ENCODE data around the gene TPRG1L.
A peak's percentile ranks its signal among the peaks of the same experiment; 100 is the strongest.
"Not testable (repeated sequence)": the region's sequence is repeated elsewhere in the genome, so short reads cannot be mapped to it uniquely, and the experiment has no call there.

TPRG1L gene

DNA sequence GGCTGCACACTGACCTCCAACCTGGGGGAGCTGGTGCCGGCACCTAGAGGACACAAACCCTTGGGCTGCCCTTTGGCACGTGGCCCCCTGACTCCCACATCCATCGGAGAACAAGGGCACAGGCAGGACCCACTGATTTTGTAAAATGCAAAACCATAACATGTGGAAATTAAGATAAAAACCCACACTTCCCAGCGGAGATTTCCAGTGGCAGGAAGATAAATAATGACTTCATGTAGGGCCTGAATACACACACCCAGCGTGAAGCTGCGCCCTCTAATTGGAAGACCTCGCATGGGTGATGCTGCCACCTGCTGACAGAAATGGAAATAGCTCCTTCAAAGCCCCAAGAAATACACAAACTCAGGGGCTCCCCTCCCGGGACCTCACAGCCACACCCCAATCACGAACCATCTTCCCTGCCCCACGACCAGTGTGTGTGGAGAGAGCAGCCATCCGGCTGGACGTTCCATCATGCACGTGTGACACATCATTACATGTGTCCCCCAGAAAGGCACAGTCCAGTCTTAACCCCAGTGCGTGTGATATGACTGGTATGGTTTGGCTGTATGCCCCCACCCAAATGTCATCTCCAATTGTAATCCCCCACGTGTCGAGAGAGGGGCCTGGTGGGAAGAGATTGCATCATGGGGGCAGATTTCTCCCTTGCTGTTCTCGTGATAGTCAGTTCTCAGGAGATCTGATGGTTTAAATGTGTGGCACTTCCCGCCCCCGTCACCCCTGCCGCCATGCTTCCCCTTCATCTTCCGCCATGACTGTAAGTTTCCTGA is 5.7 kb upstream of the TPRG1L start:
- CTCF ChIA-PET: interaction anchor here (0.6 to 6.4 kb wide), 35 partner anchors 9 to 1237 kb away, joined by 3 to 71 read pairs (median 4); no protein-coding TSS in a partner anchor
- POLR2A ChIA-PET: no interaction called here
- TF ChIP-seq, protein P1, sequence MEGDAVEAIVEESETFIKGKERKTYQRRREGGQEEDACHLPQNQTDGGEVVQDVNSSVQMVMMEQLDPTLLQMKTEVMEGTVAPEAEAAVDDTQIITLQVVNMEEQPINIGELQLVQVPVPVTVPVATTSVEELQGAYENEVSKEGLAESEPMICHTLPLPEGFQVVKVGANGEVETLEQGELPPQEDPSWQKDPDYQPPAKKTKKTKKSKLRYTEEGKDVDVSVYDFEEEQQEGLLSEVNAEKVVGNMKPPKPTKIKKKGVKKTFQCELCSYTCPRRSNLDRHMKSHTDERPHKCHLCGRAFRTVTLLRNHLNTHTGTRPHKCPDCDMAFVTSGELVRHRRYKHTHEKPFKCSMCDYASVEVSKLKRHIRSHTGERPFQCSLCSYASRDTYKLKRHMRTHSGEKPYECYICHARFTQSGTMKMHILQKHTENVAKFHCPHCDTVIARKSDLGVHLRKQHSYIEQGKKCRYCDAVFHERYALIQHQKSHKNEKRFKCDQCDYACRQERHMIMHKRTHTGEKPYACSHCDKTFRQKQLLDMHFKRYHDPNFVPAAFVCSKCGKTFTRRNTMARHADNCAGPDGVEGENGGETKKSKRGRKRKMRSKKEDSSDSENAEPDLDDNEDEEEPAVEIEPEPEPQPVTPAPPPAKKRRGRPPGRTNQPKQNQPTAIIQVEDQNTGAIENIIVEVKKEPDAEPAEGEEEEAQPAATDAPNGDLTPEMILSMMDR (IDR thresholded peaks at IDR 0.05; ENCODE audit: control extremely low read depth, extremely low read depth, low read depth, missing control alignments): peak; percentile 82
- peak; percentile 81 for DNase-seq (ENCODE audit: extremely low spot score)

DNA sequence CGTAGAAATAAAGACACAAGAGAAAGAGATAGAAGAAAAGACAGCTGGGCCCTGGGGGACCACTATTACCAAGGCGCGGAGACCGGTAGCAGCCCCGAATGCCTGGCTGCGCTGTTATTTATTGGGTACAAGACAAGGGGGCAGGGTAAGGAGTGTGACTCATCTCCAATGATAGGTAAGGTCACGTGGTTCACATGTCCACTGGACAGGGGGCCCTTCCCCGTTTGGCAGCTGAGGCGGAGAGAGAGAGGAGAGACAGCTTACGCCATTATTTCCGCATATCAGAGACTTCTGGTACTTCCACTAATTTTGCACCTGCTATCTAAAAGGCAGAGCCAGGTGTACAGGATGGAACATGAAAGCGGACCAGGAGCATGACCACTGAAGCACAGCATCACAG is 4.1 kb upstream of the TPRG1L start:
- POLR2A ChIA-PET: no interaction called here
- TF ChIP-seq, protein P1 (IDR thresholded peaks at IDR 0.05; ENCODE audit: control extremely low read depth, extremely low read depth, low read depth, missing control alignments): no peak
- DNase-seq (ENCODE audit: extremely low spot score): no peak
- CTCF ChIA-PET: interaction anchor here (0.8 to 6.4 kb wide), 19 partner anchors 10 to 1239 kb away, joined by 3 to 71 read pairs (median 6); no protein-coding TSS in a partner anchor

DNA sequence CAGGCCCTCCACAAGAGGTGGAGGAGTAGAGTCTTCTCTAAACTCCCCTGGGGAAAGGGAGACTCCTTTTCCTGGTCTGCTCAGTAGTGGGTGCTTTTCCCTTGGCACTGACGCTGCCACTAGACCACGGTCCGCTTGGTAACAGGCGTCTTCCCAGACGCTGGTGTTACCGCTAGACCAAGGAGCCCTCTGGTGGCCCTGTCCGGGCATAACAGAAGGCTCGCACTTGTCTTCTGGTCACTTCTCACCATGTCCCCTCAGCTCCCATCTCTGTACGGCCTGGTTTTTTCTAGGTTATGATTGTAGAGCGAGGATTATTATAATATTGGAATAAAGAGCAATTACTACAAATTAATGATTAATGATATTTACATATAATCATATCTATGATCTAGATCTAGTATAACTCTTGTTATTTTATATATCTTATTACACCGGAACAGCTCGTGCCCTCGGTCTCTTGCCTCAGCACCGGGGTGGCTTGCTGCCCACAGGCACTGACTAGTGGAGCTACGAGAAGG is 3.6 kb upstream of the TPRG1L start:
- CTCF ChIA-PET: interaction anchor here (0.7 to 6.4 kb wide), 15 partner anchors 10 to 168 kb away, joined by 3 to 71 read pairs (median 7); no protein-coding TSS in a partner anchor
- POLR2A ChIA-PET; DNase-seq (ENCODE audit: extremely low spot score): not testable (repeated sequence)

DNA sequence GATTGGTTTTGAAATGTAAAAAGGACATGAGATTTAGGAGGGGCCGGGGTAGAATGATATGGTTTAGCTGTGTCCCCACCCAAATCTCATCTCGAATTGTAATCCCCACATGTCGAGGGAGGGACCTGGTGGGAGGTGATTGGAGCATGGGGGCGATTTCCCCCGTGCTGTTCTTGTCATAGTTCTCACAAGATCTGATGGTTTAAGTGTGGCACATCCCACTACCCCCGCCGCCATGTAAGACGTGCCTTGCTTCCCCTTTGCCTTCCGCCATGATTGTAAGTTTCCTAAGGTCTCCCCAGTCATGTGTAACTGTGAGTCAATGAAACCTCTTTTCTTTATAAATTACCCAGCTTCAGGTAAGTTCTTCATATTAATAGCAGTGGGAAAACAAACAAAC is 2.7 kb upstream of the TPRG1L start:
- DNase-seq (ENCODE audit: extremely low spot score); POLR2A ChIA-PET: not testable (repeated sequence)
- CTCF ChIA-PET: interaction anchor here (0.7 to 6.4 kb wide), 11 partner anchors 9 to 169 kb away, joined by 3 to 71 read pairs (median 8); no protein-coding TSS in a partner anchor

DNA sequence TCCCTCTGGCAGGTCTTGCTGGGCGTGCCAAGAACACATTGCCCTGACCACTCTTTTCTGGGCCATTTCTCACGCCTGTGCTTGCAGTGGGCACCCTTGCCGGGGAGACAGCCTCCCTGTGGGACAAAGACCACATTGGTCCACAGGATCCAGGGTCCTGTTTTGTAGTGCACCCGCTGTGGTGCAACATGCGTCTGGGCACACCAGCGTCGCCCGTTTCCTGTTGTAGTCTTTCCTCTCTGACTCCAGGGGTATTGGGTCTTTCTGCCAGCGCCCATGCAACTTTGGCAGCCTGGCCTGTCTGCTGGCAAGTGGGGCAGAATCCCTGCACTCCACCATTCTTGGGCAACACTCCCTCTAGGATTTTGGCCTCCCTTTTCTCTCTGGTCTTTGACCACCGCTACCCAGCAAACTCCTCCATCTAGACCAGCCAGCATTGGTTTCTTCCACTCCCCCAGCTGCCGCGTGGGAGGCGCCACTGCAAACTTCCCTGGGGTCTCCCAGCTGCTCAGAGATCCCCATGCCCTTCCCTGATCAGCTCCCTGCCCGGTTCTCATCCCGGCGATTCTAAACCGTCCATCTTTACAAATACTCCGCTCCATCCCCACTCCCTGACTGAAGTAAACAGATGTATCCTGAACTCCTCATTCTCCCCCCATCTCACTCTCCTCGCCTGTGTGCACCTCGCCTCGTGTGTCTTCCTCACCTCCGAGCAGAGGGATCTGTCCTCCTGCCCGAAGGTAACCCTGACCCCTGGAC is 1.2 kb upstream of the TPRG1L start:
- CTCF ChIA-PET: interaction anchor here (1.0 to 6.4 kb wide), 3 partner anchors 58 to 133 kb away, joined by 3 to 71 read pairs (median 4); no protein-coding TSS in a partner anchor
- POLR2A ChIA-PET: no interaction called here
- no peak for DNase-seq (ENCODE audit: extremely low spot score)
- TF ChIP-seq, protein P1 (IDR thresholded peaks at IDR 0.05; ENCODE audit: control extremely low read depth, extremely low read depth, low read depth, missing control alignments): no peak

DNA sequence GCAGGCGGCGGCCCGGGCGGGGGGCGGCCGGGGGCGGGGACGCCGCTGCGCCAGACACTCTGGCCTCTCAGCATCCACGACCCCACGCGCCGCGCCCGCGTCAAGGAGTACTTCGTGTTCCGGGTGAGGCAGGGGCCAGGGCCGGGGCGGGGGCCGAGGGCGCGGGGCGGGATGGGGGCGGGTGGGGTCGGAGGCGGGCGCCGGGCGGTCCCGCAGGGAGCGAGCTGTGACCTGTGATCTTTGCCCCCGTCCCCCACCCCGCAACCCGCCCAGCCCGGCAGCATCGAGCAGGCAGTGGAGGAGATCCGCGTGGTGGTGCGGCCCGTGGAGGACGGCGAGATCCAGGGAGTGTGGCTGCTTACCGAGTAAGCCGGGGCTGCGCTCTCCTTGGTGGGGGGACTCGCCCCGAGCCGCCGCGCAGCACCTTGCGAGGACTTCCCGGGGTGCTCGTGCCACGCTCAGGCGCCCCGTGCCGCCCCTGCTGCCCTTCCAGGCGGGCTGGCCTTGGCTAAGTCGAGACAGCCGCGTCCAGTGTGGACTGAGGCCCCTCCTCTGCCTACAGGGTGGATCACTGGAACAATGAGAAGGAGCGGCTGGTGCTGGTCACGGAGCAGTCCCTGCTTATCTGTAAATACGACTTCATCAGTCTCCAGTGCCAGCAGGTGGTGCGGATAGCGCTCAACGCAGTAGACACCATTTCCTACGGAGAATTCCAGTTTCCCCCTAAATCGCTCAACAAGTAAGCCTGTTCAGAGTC is 514 bp downstream of the TPRG1L start:
- POLR2A ChIA-PET: interaction anchor here (0.6 kb wide), 1 partner anchor 105 kb away, joined by 3 read pairs; no protein-coding TSS in a partner anchor
- TF ChIP-seq, protein P1 (IDR thresholded peaks at IDR 0.05; ENCODE audit: control extremely low read depth, extremely low read depth, low read depth, missing control alignments): no peak
- CTCF ChIA-PET: interaction anchor here (1.3 kb wide), 1 partner anchor 16 kb away, joined by 3 read pairs; no protein-coding TSS in a partner anchor
- DNase-seq (ENCODE audit: extremely low spot score): no peak

DNA sequence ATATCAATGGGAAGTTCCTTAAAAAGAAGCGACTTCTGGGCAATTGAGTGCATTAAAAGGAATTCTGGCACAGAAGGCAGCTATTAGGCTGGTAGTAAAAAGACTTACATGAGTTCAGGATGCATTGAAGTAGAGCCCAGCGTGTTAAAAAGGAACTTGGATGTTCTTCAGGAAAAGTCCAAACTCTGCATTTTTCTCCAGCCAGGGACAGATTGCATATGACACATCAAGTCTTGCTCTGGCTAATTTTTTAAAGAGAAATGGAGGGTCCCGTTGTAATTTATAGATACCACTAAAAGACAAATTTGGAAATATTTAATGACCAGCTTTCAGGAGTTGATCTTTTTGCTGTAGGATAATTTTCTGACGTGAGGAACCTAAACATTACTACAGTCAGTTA is 1.2 kb downstream of the TPRG1L start:
- TF ChIP-seq, protein P1 (IDR thresholded peaks at IDR 0.05; ENCODE audit: control extremely low read depth, extremely low read depth, low read depth, missing control alignments): no peak
- ChIA-PET CTCF (interaction anchor here (1.0 to 1.3 kb wide), 2 partner anchors 12 to 16 kb away, joined by 3 read pairs; no protein-coding TSS in a partner anchor), POLR2A (no interaction called here)
- DNase-seq (ENCODE audit: extremely low spot score): no peak

All from GM10248 (cell line).